ENCODE results near the gene ARIH1. TPM values are rescaled to one million over a fixed set of nuclear protein-coding genes. Genes with fewer than 3 reads are reported as not detected.
"Not testable (repeated sequence)": the region's sequence is repeated elsewhere in the genome, so short reads cannot be mapped to it uniquely, and the experiment has no call there.

Gene ARIH1
- polyA plus RNA-seq, 3 donors = 13.5 to 47.2 (median 14.4) TPM

DNA sequence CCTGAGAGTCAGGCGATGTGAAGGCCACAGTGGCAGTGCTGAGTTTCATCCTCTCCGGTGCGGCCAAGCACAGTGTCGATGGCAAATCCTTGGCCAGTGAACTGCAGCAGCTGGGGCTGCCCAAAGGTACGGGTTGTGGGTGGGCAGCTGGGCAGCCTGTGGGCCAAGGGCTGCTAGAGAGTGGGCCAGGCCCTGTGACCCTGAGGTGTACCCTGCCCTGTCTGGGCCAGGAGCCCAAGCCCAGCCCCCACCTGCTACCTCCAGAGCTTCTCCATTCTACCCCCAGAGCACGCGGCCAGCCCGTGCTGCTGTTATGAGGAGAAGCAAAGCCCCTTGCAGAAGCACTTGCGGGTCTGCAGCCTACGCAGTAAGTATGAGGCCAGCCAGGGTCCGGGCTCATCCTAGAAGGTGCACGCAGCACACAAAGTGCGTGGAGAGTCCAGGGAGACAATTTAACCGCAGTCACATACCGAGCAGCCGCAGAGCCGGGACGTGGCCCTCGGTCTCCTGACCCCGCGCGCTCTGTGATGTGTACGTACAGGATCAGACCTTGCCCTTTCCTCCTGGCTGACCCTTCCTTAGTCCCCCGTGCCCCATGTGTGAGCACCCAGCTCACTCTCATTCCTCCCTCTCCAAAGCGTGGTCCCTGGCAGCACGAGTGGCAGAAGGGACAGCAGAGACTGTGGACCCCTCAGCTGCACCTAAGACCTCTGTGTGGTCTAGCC lies 165.8 kb downstream of the ARIH1 start:
- H3K9me3 ChIP-seq (replicated peaks in 1 of 2; ENCODE audit: control insufficient read depth in 1 of 2, insufficient read depth in 1 of 2, low read length in 2 of 2); H3K79me2 ChIP-seq (ENCODE audit: insufficient read depth, low read length); H3K36me3 ChIP-seq (replicated peaks in 1 of 2; ENCODE audit: control insufficient read depth in 1 of 2, insufficient read depth in 2 of 2, low read length in 2 of 2); H3K36me3 Mint-ChIP-seq; H3K4me2 ChIP-seq (replicated peaks; ENCODE audit: extremely low read depth, low read length, poor library complexity, severe bottlenecking); H4K20me1 ChIP-seq (ENCODE audit: insufficient read depth, low read length); H3K27ac ChIP-seq (ENCODE audit: low read depth in 1 of 2, low read length in 2 of 2); H3K27me3 Mint-ChIP-seq (ENCODE audit: low read depth in 3 of 3); H3K9ac ChIP-seq (ENCODE audit: insufficient read depth, low read length, poor library complexity, severe bottlenecking); H3K27ac Mint-ChIP-seq; H3K4me3 Mint-ChIP-seq; intact Hi-C loops (cut with micrococcal nuclease); H3K4me1 ChIP-seq (ENCODE audit: control insufficient read depth in 1 of 2, insufficient read depth in 2 of 2, low read length in 2 of 2); H3K4me1 Mint-ChIP-seq; H2AFZ ChIP-seq (ENCODE audit: insufficient read depth, low read depth, low read length, poor library complexity, severe bottlenecking); H3K27me3 ChIP-seq (ENCODE audit: control insufficient read depth in 2 of 2, insufficient read depth in 2 of 2, low read length in 2 of 2); DNase-seq; H3K4me3 ChIP-seq (replicated peaks in 1 of 3; ENCODE audit: low read depth in 2 of 3, low read length in 3 of 3); H3K9me3 Mint-ChIP-seq: not testable (repeated sequence)
- whole genome bisulfite sequencing (ENCODE audit: insufficient coverage) = no CpG with 5 or more reads among the region's 26 CpGs

DNA sequence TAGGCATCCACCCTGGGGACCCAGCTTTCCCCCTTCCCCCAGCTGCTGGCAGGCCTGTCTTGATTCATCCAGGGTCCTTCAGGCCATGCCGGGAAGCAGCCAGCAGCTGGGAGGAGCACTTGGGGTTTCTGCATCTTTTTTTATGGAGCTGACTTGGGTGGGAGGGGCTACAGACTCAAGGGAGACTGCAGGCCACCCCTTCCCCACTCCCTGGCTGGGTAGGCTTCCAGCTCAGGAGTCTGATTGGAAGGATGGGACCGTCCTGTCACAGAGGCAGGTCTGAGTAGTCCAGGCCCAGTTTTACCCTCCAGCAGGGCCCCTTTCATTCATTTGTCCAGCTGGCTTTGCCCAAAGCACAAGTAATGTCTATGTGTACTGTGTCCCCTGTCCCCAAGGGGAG lies 168.1 kb downstream of the ARIH1 start:
- H3K4me1 Mint-ChIP-seq = not testable (repeated sequence)

DNA sequence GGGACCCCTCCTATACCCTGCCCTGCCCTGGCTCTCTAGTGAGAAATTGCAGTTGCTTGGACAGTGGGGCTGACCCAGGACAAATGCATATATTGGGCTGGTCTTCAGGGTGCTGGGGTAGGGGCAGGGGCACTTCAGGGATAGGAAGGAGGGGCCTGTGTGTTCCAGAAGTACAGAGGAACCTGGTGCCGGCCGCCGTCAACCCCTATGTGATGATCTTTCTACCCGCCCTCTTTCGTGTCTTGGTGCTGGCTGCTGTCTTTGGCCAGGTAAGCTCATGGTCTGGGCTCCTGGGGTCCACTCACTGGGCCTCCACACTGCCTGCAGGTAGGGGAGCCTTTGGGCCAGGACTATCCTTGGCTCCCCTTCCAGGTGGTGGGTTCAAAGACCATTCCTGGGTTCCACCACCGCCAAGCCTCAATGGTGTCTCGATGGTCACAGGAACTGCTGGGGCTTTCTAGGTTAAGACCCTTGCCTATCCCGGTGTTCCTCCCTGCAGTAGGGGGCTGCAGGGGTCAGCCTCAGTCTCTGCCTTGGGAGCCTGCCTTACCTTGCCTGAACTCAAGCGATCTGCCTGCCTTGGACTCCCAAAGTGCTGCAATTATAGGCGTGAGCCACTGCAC lies 174.6 kb downstream of the ARIH1 start:
- DNase-seq; H3K9me3 Mint-ChIP-seq; H3K9ac ChIP-seq (ENCODE audit: insufficient read depth, low read length, poor library complexity, severe bottlenecking); H3K4me2 ChIP-seq (replicated peaks; ENCODE audit: extremely low read depth, low read length, poor library complexity, severe bottlenecking); H3K27ac ChIP-seq (ENCODE audit: low read depth in 1 of 2, low read length in 2 of 2); H3K27me3 Mint-ChIP-seq (ENCODE audit: low read depth in 3 of 3); H3K27ac Mint-ChIP-seq; H2AFZ ChIP-seq (ENCODE audit: insufficient read depth, low read depth, low read length, poor library complexity, severe bottlenecking); H3K4me1 ChIP-seq (ENCODE audit: control insufficient read depth in 1 of 2, insufficient read depth in 2 of 2, low read length in 2 of 2); H4K20me1 ChIP-seq (ENCODE audit: insufficient read depth, low read length); H3K36me3 ChIP-seq (replicated peaks in 1 of 2; ENCODE audit: control insufficient read depth in 1 of 2, insufficient read depth in 2 of 2, low read length in 2 of 2); H3K9me3 ChIP-seq (replicated peaks in 1 of 2; ENCODE audit: control insufficient read depth in 1 of 2, insufficient read depth in 1 of 2, low read length in 2 of 2); H3K4me1 Mint-ChIP-seq; H3K4me3 Mint-ChIP-seq; H3K4me3 ChIP-seq (replicated peaks in 1 of 3; ENCODE audit: low read depth in 2 of 3, low read length in 3 of 3); H3K36me3 Mint-ChIP-seq; H3K27me3 ChIP-seq (ENCODE audit: control insufficient read depth in 2 of 2, insufficient read depth in 2 of 2, low read length in 2 of 2); intact Hi-C loops (cut with micrococcal nuclease); H3K79me2 ChIP-seq (ENCODE audit: insufficient read depth, low read length): not testable (repeated sequence)
- 89% methylated on average over 6 of the region's 10 CpGs for WGBS (ENCODE audit: insufficient coverage)

More for the DNA sequence above, 168.1 kb downstream of the ARIH1 start:
- H3K9ac ChIP-seq (ENCODE audit: insufficient read depth, low read length, poor library complexity, severe bottlenecking); H3K27ac ChIP-seq (ENCODE audit: low read depth in 1 of 2, low read length in 2 of 2); H4K20me1 ChIP-seq (ENCODE audit: insufficient read depth, low read length); H3K4me1 ChIP-seq (ENCODE audit: control insufficient read depth in 1 of 2, insufficient read depth in 2 of 2, low read length in 2 of 2); H3K27me3 ChIP-seq (ENCODE audit: control insufficient read depth in 2 of 2, insufficient read depth in 2 of 2, low read length in 2 of 2); H3K36me3 Mint-ChIP-seq; H3K4me3 ChIP-seq (replicated peaks in 1 of 3; ENCODE audit: low read depth in 2 of 3, low read length in 3 of 3); H2AFZ ChIP-seq (ENCODE audit: insufficient read depth, low read depth, low read length, poor library complexity, severe bottlenecking); DNase-seq; H3K36me3 ChIP-seq (replicated peaks in 1 of 2; ENCODE audit: control insufficient read depth in 1 of 2, insufficient read depth in 2 of 2, low read length in 2 of 2); H3K9me3 ChIP-seq (replicated peaks in 1 of 2; ENCODE audit: control insufficient read depth in 1 of 2, insufficient read depth in 1 of 2, low read length in 2 of 2); H3K4me3 Mint-ChIP-seq; H3K27ac Mint-ChIP-seq; H3K4me2 ChIP-seq (replicated peaks; ENCODE audit: extremely low read depth, low read length, poor library complexity, severe bottlenecking); intact Hi-C loops (cut with micrococcal nuclease); H3K79me2 ChIP-seq (ENCODE audit: insufficient read depth, low read length); H3K27me3 Mint-ChIP-seq (ENCODE audit: low read depth in 3 of 3); H3K9me3 Mint-ChIP-seq: not testable (repeated sequence)
- no CpG with 5 or more reads among the region's 2 CpGs for WGBS (ENCODE audit: insufficient coverage)

Other genes starting within 250 kb of the ARIH1 start
- gene PKM, start 243.1 kb upstream of the ARIH1 start, polyA plus RNA-seq = 100 to 1,000 TPM; 544 to 999 (median 986) TPM
- 100 to 1,000 TPM in 1 of 3 donors, 10 to 100 TPM in 2; 12.9 to 165 (median 13.5) TPM for gene PARP6, start 201.8 kb upstream of the ARIH1 start, polyA plus RNA-seq
- gene CELF6, start 154.2 kb upstream of the ARIH1 start, polyA plus RNA-seq = 1 to 10 TPM in 1 of 3 donors, not detected in 2; 2.9 TPM
- 100 to 1,000 TPM; 164 to 192 (median 186) TPM for gene HEXA, start 98.3 kb upstream of the ARIH1 start, polyA plus RNA-seq
- gene TMEM202, start 76.0 kb upstream of the ARIH1 start, polyA plus RNA-seq = not detected
- under 1 TPM in 1 of 3 donors, not detected in 2; 0.04 TPM for gene GOLGA6B, start 180.4 kb downstream of the ARIH1 start, polyA plus RNA-seq
- gene HIGD2B, start 211.9 kb downstream of the ARIH1 start, polyA plus RNA-seq = not detected
- gene BBS4, start 211.9 kb downstream of the ARIH1 start, polyA plus RNA-seq = 1 to 10 TPM; 4.0 to 7.6 (median 4.1) TPM

All from CD14-positive monocyte (primary cell).